ENCODE data around the gene ACTN4. TPM values are rescaled to one million over a fixed set of nuclear protein-coding genes. Genes with fewer than 3 reads are reported as not detected.

ACTN4 gene
- total RNA-seq, 5 donors from 2014 or later (not counting 1 experiment from before 2014, with no cell fraction given) = 100.0 to 201 (median 175) TPM

- Mint-ChIP-seq H3K27me3 (no peaks in the 10 kb centered on the region), H3K36me3 (no peaks in the 10 kb centered on the region), H3K9me3 (no peaks in the 10 kb centered on the region), H3K4me1 (peaks cover 39 to 50% (median 48%) of the 10 kb centered on the region in 3 donors), H3K4me3 (peak overlapping the region; percentile 38 to 62 (median 59)), H3K27ac (peak overlapping the region in 1 of 2 donors; percentile 85)
- H3K27me3 ChIP-seq (replicated peaks in 1 of 2; ENCODE audit: control insufficient read depth in 2 of 2, extremely low read depth in 1 of 2, insufficient read depth in 2 of 2, low read length in 1 of 2) = peaks cover 0 to 8% of the 10 kb centered on the region in 2 experiments
- peaks cover 11 to 64% of the 10 kb centered on the region in 2 experiments for H3K4me1 ChIP-seq (ENCODE audit: control insufficient read depth in 1 of 2, extremely low read depth in 1 of 2, insufficient read depth in 2 of 2, low read length in 2 of 2)
- POLR2A ChIA-PET = no interaction called here
- H3K27ac ChIP-seq (ENCODE audit: low read length) = no peak overlapping the region
- no peaks in the 10 kb centered on the region for H3K36me3 ChIP-seq (ENCODE audit: control insufficient read depth in 2 of 2, extremely low read depth in 1 of 2, insufficient read depth in 1 of 2, low read length in 1 of 2)
- CTCF ChIA-PET = interaction anchor here in 1 of 2 donors (0.6 to 0.7 kb wide), 2 partner anchors 83 to 385 kb away, joined by 3 to 6 read pairs; no protein-coding TSS in a partner anchor
- DNase-seq (peak in 1 of 35 experiments; percentile 4), ATAC-seq (replicated peaks in 1 of 4) (no peak)
- WGBS (ENCODE audit: insufficient coverage) = 98% methylated on average over 11 of the region's 21 CpGs
- H3K9me3 ChIP-seq = no peaks in the 10 kb centered on the region
- no peak overlapping the region for H3K4me3 ChIP-seq (ENCODE audit: control insufficient read depth in 1 of 2, extremely low read depth in 1 of 2, low read length in 1 of 2)
Measured at GRCh38 chr19:38737921-38738737, 90.7 kb downstream of the ACTN4 start.

GRCh38 chr19:38739440-38740256, 92.2 kb downstream of the ACTN4 start:
- ATAC-seq (replicated peaks in 1 of 4) (no peak), DNase-seq (peak in 1 of 35 experiments; percentile 36)
- 48% methylated on average over 8 of the region's 16 CpGs for WGBS (ENCODE audit: insufficient coverage)
- Histone ChIP-seq H3K4me1 (ENCODE audit: control insufficient read depth in 1 of 2, extremely low read depth in 1 of 2, insufficient read depth in 2 of 2, low read length in 2 of 2) (peaks cover 8 to 49% of the 10 kb centered on the region in 2 experiments), H3K36me3 (ENCODE audit: control insufficient read depth in 2 of 2, extremely low read depth in 1 of 2, insufficient read depth in 1 of 2, low read length in 1 of 2) (no peaks in the 10 kb centered on the region), H3K27me3 (replicated peaks in 1 of 2; ENCODE audit: control insufficient read depth in 2 of 2, extremely low read depth in 1 of 2, insufficient read depth in 2 of 2, low read length in 1 of 2) (peaks cover 0 to 12% of the 10 kb centered on the region in 2 experiments), H3K4me3 (ENCODE audit: control insufficient read depth in 1 of 2, extremely low read depth in 1 of 2, low read length in 1 of 2) (no peak overlapping the region), H3K27ac (ENCODE audit: low read length) (peak overlapping the region; percentile 23), H3K9me3 (no peaks in the 10 kb centered on the region)
- Mint-ChIP-seq H3K27ac (peak overlapping the region in 1 of 2 donors; percentile 16), H3K4me3 (peak overlapping the region in 1 of 3 donors; percentile 24), H3K4me1 (peaks cover 26 to 35% (median 33%) of the 10 kb centered on the region in 3 donors), H3K9me3 (no peaks in the 10 kb centered on the region), H3K27me3 (no peaks in the 10 kb centered on the region), H3K36me3 (no peaks in the 10 kb centered on the region)
- ChIA-PET POLR2A (no interaction called here), CTCF (no interaction called here)

GRCh38 chr19:38740257-38740592, 92.8 kb downstream of the ACTN4 start:
- ATAC-seq (replicated peaks in 1 of 4) (no peak), DNase-seq (no peak)
- no peak overlapping the region for H3K4me3 Mint-ChIP-seq
- no peaks in the 10 kb centered on the region for H3K9me3 ChIP-seq
- CTCF ChIA-PET = no interaction called here
- WGBS (ENCODE audit: insufficient coverage) = 63% methylated on average over 9 of the region's 9 CpGs
- H3K36me3 ChIP-seq (ENCODE audit: control insufficient read depth in 2 of 2, extremely low read depth in 1 of 2, insufficient read depth in 1 of 2, low read length in 1 of 2) = no peaks in the 10 kb centered on the region
- POLR2A ChIA-PET = no interaction called here
- no peaks in the 10 kb centered on the region for H3K36me3 Mint-ChIP-seq
- H3K27me3 Mint-ChIP-seq = no peaks in the 10 kb centered on the region
- H3K4me1 Mint-ChIP-seq = peaks cover 20 to 29% (median 27%) of the 10 kb centered on the region in 3 donors
- H3K9me3 Mint-ChIP-seq = no peaks in the 10 kb centered on the region
- H3K27ac Mint-ChIP-seq = no peak overlapping the region
- H3K27me3 ChIP-seq (replicated peaks in 1 of 2; ENCODE audit: control insufficient read depth in 2 of 2, extremely low read depth in 1 of 2, insufficient read depth in 2 of 2, low read length in 1 of 2) = peaks cover 0 to 12% of the 10 kb centered on the region in 2 experiments
- no peak overlapping the region for H3K27ac ChIP-seq (ENCODE audit: low read length)
- no peak overlapping the region for H3K4me3 ChIP-seq (ENCODE audit: control insufficient read depth in 1 of 2, extremely low read depth in 1 of 2, low read length in 1 of 2)
- peaks cover 4 to 43% of the 10 kb centered on the region in 2 experiments for H3K4me1 ChIP-seq (ENCODE audit: control insufficient read depth in 1 of 2, extremely low read depth in 1 of 2, insufficient read depth in 2 of 2, low read length in 2 of 2)

- Mint-ChIP-seq H3K27me3 (no peaks in the 10 kb centered on the region), H3K9me3 (no peaks in the 10 kb centered on the region), H3K36me3 (no peaks in the 10 kb centered on the region), H3K27ac (no peak overlapping the region), H3K4me1 (peaks cover 18 to 26% (median 24%) of the 10 kb centered on the region in 3 donors), H3K4me3 (no peak overlapping the region)
- DNase-seq = no peak
- no peak overlapping the region for H3K27ac ChIP-seq (ENCODE audit: low read length)
- peaks cover 4 to 39% of the 10 kb centered on the region in 2 experiments for H3K4me1 ChIP-seq (ENCODE audit: control insufficient read depth in 1 of 2, extremely low read depth in 1 of 2, insufficient read depth in 2 of 2, low read length in 2 of 2)
- H3K4me3 ChIP-seq (ENCODE audit: control insufficient read depth in 1 of 2, extremely low read depth in 1 of 2, low read length in 1 of 2) = no peak overlapping the region
- WGBS (ENCODE audit: insufficient coverage) = 88% methylated on average over 1 of the region's 2 CpGs
- ChIA-PET POLR2A (no interaction called here), CTCF (no interaction called here)
- no peaks in the 10 kb centered on the region for H3K36me3 ChIP-seq (ENCODE audit: control insufficient read depth in 2 of 2, extremely low read depth in 1 of 2, insufficient read depth in 1 of 2, low read length in 1 of 2)
- H3K9me3 ChIP-seq = no peaks in the 10 kb centered on the region
- ATAC-seq (replicated peaks in 1 of 4) = no peak
- peaks cover 0 to 12% of the 10 kb centered on the region in 2 experiments for H3K27me3 ChIP-seq (replicated peaks in 1 of 2; ENCODE audit: control insufficient read depth in 2 of 2, extremely low read depth in 1 of 2, insufficient read depth in 2 of 2, low read length in 1 of 2)
Measured at GRCh38 chr19:38740932-38741331, 93.5 kb downstream of the ACTN4 start.

GRCh38 chr19:38741670-38742069, 94.2 kb downstream of the ACTN4 start:
- Mint-ChIP-seq H3K4me3 (no peak overlapping the region), H3K27ac (no peak overlapping the region), H3K27me3 (no peaks in the 10 kb centered on the region), H3K9me3 (no peaks in the 10 kb centered on the region), H3K36me3 (no peaks in the 10 kb centered on the region), H3K4me1 (peaks cover 15 to 22% (median 21%) of the 10 kb centered on the region in 3 donors)
- Histone ChIP-seq H3K4me3 (ENCODE audit: control insufficient read depth in 1 of 2, extremely low read depth in 1 of 2, low read length in 1 of 2) (no peak overlapping the region), H3K9me3 (no peaks in the 10 kb centered on the region), H3K27me3 (replicated peaks in 1 of 2; ENCODE audit: control insufficient read depth in 2 of 2, extremely low read depth in 1 of 2, insufficient read depth in 2 of 2, low read length in 1 of 2) (peaks cover 0 to 9% of the 10 kb centered on the region in 2 experiments), H3K27ac (ENCODE audit: low read length) (no peak overlapping the region), H3K4me1 (ENCODE audit: control insufficient read depth in 1 of 2, extremely low read depth in 1 of 2, insufficient read depth in 2 of 2, low read length in 2 of 2) (peaks cover under 1 to 32% of the 10 kb centered on the region in 2 experiments), H3K36me3 (ENCODE audit: control insufficient read depth in 2 of 2, extremely low read depth in 1 of 2, insufficient read depth in 1 of 2, low read length in 1 of 2) (no peaks in the 10 kb centered on the region)
- DNase-seq (no peak), ATAC-seq (replicated peaks in 1 of 4) (no peak)
- ChIA-PET CTCF (interaction anchor here in 1 of 2 donors (0.7 kb wide), 1 partner anchor 1804 kb away, joined by 5 read pairs; no protein-coding TSS in a partner anchor), POLR2A (no interaction called here)
- 97% methylated on average over 15 of the region's 15 CpGs for WGBS (ENCODE audit: insufficient coverage)

GRCh38 chr19:38742296-38742695, 94.8 kb downstream of the ACTN4 start:
- H3K9me3 ChIP-seq = no peaks in the 10 kb centered on the region
- ATAC-seq (replicated peaks in 1 of 4) = no peak
- H3K36me3 Mint-ChIP-seq = no peaks in the 10 kb centered on the region
- H3K4me3 Mint-ChIP-seq = no peak overlapping the region
- ChIA-PET POLR2A (interaction anchor here (0.6 to 0.7 kb wide), 4 partner anchors 186 to 604 kb away, joined by 3 to 6 read pairs (median 4); no protein-coding TSS in a partner anchor), CTCF (interaction anchor here in 1 of 2 donors (0.6 to 0.7 kb wide), 2 partner anchors 69 to 1804 kb away, joined by 5 read pairs; no protein-coding TSS in a partner anchor)
- no peak overlapping the region for H3K27ac Mint-ChIP-seq
- WGBS (ENCODE audit: insufficient coverage) = 100% methylated on average over 4 of the region's 9 CpGs
- H3K4me3 ChIP-seq (ENCODE audit: control insufficient read depth in 1 of 2, extremely low read depth in 1 of 2, low read length in 1 of 2) = no peak overlapping the region
- H3K4me1 ChIP-seq (ENCODE audit: control insufficient read depth in 1 of 2, extremely low read depth in 1 of 2, insufficient read depth in 2 of 2, low read length in 2 of 2) = peaks cover 0 to 26% of the 10 kb centered on the region in 2 experiments
- H3K27me3 Mint-ChIP-seq = no peaks in the 10 kb centered on the region
- H3K9me3 Mint-ChIP-seq = no peaks in the 10 kb centered on the region
- peaks cover 15 to 21% (median 20%) of the 10 kb centered on the region in 3 donors for H3K4me1 Mint-ChIP-seq
- no peak for DNase-seq
- no peak overlapping the region for H3K27ac ChIP-seq (ENCODE audit: low read length)
- peaks cover 0 to 8% of the 10 kb centered on the region in 2 experiments for H3K27me3 ChIP-seq (replicated peaks in 1 of 2; ENCODE audit: control insufficient read depth in 2 of 2, extremely low read depth in 1 of 2, insufficient read depth in 2 of 2, low read length in 1 of 2)
- no peaks in the 10 kb centered on the region for H3K36me3 ChIP-seq (ENCODE audit: control insufficient read depth in 2 of 2, extremely low read depth in 1 of 2, insufficient read depth in 1 of 2, low read length in 1 of 2)

Measured in T-cell (primary cell).